Frontal cortex (tissue), 4 donors: ENCODE data around the gene REST. TPM values are rescaled to one million over a fixed set of nuclear protein-coding genes. Genes with fewer than 3 reads are reported as not detected.

ENCODE experiments used
- DNase-seq, 2 donors: peaks; one replicate each; pipeline ENCODE4 v3.0.0; 2012; ENCODE audit warnings: low spot score in 2 of 2
- FAIRE-seq: peaks from 2 replicates; lab custom pipeline; 2012; peaks lifted over from hg19 to GRCh38; lab: Jason Lieb, UNC
- small RNA-seq: library from RNA; depleted of rRNA; stranded (forward); fragments of <200 nt; gene quantifications from one replicate; pipeline ENCODE3, GENCODE V24; 2014
- total RNA-seq: library from RNA; depleted of rRNA; stranded (reverse); fragments of >200 nt; gene quantifications from one replicate; pipeline ENCODE4 v1.2.3, GENCODE V29; 2014
- donor health status: control.
- donor health status: control.
- donor health status: control.

The REST gene
- total RNA-seq, 1 donor from 2014 or later: 6.9 TPM

DNA sequence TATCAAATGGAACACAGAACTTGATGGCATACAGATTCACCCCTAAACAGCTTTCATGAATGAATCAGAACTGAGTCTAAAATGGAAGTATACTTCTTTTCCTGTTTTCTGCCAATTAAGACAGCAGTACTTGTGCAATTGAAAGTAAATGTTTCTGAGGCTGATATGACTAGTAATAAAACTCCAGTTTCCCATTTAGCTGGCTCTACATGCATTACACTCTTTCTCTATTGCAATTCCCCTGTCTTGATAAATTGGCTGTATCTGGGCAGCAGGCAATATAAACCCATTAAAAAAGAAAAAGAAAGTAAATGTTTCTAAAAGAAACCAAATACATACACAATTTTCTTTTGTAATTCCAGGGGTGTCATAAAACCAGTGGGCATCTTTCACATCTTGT lies 65.1 kb downstream of the REST start:
- DNase-seq (no peak), FAIRE-seq (no peak)

DNA sequence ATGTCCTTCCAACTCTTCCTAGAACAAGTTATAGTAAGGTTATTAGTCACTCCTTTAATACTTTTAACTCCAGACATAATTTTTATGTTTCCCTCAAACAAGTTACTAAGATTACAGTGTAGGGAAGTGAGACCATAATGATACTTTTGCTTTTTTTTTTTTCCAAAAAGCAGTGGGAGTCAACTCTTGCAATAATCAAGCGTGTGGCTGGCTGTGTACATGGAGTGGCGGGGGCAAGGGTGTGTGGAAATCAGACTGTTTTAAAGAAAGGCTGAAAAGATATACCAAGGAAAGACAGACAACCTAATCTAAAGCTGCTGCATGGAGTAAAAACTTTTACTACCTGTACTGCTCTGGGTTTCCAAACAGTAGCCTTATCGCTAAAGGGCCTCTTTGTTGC lies 65.6 kb downstream of the REST start:
- DNase-seq (no peak), FAIRE-seq (no peak)

DNA sequence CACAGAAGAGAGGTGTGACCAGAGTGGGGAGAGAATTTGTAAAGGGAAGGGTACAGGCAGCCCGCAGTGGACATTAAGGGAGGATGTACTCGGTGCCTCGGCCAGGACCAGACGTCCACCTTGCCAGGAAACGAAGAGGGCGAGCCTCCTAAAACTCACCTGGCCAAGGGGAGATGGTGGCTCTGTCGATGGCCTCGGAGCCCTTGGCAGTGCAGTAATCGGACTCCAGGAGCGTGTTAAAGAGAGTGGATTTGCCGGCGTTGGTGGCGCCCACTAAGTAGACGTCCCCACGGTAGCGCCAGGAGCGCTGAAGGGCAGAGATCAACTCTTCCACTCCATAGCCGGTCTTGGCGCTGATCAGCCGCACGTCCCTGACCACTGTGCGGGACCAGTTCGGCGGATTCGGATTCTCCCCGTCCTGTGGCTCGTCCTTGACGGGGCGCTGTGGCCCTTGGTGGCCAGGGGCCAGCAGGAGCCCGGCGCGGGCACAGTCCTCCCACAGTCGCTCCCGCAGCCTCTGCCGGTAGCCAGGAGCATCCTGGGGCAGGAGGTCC lies 68.7 kb downstream of the REST start:
- no peak for DNase-seq
- no peak for FAIRE-seq

DNA sequence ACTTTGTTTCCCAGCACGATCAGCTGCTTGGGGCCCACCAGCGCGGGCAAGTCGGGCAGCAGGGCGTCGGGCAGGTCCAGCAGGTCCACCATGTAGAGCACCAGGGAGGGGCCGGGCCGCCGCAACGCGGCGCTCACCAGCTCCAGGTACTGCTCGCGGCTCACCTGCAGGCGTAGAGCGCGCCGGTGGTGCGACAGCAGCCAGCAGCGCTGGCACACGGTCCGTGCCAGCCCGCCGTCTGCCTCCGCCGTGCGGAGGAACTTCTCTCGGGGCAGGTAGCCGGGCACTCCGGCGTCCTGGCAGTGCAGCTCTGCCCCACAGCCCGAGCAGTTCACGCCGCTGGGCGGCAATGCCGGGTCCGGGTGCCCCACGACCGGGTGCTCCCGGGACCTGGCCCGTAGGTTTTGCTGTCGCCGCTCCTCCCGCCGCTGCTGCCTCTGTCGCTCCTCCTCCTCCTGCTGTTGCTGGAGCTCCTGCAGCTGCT lies 69.2 kb downstream of the REST start:
- FAIRE-seq (no peak), DNase-seq (peak; percentile 52 to 63)

DNA sequence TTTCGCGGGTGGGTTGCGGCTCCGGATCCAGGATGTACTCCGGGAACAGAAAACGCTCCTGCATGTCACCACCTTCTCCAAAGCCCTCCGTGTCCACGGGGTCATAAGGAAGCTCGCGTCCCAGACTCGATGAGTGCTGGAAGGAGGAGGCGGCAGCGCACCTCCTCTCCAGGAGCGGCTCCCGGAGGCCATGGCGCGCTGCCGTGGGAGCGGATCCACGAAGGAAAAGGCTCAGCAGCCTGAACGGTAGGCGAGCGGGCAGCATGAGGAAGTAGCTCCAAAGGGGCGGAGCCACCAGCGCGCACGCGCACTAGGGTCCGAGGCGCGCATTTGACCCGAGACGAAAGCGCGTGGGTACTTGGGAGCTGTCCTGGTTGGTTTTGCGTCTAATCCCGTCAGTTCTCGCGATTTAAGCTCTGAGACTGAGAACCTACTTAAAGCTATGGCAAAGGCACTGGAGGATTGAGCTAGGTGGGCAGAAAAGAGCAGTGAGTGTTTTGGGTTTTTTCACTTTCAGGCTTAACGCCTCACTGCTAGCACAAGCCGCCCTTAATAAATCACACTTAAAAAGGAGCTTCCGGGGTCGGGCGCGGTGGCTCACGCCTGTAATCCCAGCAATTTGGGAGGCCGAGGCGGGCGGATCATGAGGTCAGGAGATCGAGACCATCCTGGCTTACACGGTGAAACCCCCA lies 69.8 kb downstream of the REST start, which contains the start of gene NOA1:
Gene NOA1 (minus strand): TSS at position 286 of the 692 bp plus-strand sequence. CDS start 21 bp downstream, at position 265.
- no peak for FAIRE-seq
- peak; percentile 90 to 95 for DNase-seq

DNA sequence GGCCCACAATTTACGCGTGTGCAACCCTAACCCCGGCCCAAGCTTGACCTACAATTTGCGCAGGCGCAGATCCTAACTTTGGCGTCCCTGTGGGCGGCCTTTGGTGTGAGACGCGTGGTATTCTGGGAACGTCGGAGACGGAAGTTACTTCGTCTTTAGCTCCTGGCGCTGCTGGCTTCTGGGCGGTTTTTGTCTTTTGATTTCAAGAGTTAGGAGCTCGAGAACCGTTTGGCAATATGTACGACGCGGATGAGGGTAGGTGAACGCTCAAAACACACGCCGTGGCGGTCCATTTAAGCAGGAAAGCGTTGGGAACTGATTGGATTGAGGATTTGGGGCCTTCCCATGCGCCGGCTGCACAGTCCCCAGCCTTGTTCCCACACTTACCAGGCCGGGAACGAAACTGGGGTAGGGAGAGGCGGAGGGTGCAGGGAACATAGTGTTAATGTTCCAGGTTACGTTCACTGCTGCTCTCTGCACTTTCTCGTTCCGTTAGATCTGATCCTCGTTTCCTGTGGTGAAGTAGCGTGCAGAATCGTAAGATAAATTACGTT lies 71.1 kb downstream of the REST start, which contains the start of gene POLR2B:
Gene POLR2B (plus strand): TSS at position 147 of the 554 bp plus-strand sequence. CDS start 90 bp downstream, at position 237.
- FAIRE-seq: no peak
- DNase-seq: peak; percentile 74 to 79

DNA sequence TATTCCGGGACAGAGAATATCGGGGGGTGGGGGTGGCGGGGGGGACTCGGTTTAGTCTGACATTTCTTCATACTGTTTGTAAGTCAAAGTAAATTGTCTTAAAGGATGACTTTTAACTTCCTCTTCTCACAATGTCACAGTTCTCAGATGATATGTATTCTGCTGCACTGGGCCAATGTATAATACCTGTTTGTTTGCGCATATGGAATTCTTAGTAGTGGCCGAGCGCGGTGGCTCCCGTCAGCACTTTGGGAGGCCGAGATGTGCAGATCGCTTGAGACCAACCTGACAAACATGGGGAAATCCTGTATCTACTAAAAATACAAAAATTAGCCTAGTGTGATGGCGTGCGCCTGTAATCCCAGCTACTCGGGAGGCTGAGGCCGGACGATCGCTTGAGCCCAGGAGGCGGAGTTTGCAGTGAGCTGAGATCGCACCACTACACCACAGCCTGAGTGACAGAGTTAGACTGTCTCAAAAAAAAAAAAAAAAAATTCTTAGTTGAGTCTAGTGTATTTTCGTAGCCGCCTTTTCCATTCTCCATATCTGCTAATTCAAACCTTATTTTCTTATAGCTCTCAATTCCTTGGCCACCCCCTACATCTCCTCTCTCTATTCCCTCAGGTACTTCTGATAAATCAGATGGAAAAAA lies 71.8 kb downstream of the REST start:
- FAIRE-seq: no peak

DNA sequence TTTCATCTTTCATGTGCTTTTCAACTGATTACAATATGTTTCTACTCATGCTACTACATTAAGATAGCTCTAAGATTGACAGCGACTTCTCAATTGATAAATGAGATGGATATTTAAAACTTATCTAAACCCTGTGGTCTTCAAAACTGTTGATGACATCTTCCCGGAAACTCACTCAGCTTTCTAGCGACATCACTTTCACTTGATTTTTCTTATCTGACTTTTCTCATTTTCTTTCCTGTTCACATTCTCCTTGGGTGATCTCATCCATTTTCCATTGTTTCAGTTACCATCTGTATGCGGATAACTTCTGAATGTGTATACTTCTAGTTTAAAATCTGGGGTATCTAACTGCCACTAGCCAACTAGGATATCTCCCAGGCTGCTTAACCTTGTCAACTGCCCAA lies 74.1 kb downstream of the REST start:
- DNase-seq (no peak), FAIRE-seq (no peak)

More for the DNA sequence above, 71.8 kb downstream of the REST start:
- no peak for DNase-seq

DNA sequence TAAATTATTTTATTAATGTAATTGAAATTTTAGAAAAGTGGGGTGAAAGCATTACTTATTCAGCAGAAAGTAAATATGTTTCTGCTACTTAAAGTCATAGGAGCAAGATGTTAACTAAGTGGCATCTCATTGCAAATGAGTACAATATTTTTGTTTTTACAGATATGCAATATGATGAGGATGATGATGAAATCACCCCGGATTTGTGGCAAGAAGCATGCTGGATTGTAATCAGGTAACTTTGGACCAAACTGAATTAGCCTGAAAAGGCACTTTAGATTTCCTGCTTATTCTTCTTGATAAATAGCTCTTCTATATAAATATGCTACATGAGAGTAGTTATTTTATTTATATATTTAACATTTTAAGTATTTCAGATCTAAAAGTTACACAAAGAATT lies 78.5 kb downstream of the REST start:
- DNase-seq: no peak
- FAIRE-seq: no peak

DNA sequence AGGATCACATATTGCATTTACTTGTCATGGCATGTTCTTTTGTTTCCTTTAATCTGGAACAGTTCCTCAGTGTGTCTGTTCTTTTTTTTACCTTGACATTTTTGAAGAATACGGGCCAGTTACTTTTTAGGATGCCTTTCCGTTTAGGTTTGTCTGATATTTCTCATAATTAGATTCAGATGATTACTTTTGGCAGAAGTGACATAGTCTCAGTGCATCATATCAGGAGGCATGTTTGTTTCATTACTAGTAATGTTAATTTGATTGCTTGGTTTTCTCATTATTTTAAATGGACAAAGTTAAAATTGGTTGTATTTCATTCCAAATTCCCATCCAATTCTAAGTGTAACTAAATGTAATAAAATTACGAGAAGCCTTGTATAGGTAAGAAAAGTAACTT lies 79.3 kb downstream of the REST start:
- FAIRE-seq (no peak), DNase-seq (no peak)

DNA sequence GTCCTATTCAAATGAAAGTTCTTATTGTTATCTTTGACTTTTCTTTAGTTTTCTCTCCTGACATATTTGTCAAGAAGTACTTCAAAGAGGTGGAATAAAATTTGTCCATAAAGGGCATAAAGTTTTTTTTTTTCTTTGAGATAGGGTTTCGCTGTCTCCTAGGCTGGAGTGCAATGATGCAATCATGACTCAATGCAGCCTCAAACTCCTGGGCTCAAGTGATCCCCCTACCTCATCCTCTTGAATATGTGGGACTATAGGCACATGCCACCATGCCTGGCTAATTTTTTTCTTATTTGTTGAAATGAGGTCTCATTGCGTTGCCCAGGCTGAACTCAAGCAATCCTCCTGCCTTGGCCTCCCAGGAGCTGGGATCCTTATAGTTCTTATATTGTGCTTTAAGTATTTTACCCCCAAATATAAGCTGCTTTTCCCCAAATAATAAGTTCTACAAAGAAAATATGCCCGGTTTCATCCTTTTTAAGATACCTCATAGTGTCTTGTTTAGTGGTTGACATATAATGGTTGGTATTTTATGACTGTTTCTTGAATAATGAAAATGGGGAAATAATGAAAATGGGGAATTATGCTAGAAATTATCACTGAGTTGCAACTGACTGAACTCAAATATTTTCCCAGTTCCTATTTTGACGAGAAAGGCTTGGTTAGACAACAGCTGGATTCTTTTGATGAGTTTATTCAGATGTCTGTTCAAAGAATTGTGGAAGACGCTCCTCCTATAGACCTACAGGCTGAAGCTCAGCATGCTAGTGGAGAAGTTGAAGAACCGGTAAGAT lies 82.6 kb downstream of the REST start:
- FAIRE-seq (no peak), DNase-seq (no peak)

DNA sequence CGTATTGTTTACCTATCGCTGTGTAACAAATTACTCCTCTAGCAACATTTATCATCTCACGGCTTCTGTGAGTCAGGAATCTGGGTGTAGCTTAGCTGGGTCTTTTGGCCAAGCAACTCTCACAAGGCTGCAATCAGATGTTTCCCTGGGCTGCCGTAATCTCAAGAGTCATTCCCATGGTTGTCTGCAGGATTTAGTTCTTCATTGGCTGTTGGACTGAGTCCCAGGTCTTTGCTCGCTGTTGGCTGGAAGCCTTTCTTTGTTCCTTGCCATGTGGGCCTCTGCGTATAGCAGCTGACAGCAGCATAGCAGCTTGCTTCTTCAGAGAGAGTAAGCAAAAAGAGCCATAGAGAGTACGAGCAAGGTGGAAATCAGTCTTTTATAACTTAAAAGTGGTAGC lies 87.8 kb downstream of the REST start:
- DNase-seq (peak in 1 of 2 donors; percentile 37), FAIRE-seq (peak; percentile 17)

DNA sequence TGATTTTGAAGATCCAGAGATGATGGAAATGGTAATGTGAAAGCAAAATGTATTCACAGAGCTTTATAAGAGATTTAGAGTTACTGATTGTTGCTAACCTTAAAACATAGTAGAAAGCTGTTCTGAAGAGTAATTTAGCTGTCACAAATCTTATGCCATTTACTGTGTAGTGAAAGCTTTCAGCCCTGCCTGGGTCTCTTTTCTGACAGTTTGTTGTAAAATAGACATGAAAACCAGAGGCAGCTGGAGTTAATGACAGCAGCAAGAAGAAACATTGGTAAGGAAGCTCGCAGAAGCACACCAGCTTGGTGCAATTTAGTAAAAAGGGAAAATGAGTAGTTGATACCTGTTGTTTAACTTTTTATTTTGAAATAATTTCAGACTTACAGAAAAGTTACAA lies 92.1 kb downstream of the REST start:
- FAIRE-seq (no peak), DNase-seq (no peak)

DNA sequence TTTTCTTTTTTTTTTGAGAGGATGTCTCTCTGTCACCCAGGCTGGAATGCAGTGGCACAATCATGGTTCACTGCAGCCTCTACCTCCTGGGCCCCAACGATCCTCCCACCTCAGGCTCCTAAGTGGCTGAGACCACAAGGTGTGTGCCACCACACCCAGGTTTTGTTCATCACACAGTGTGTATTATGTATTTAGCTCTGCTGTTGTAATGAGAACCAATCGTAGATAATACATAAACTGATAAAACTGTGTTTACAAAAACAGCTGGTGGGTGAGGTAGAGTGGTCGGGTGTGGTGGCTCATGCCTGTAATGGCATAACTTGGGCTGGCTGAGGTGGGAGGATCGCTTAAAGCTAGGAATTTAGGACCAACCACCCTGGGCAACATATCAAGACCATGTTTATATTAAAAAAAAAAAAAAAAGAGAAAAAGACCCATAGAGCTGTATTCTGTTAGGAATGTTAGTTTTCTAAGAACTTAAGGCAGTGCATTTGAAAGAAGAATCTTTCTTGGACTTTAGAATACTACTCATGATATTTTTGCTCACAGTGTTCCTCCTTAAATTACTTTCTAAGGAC lies 105.9 kb downstream of the REST start:
- FAIRE-seq (no peak), DNase-seq (no peak)

Small RNAs within 50 kb of the gene (small RNA-seq; reads per million reads assigned to genes)
- gene RNU6-998P: not detected

Other genes starting within 250 kb of the REST start
- 78.7 TPM for gene HOPX, start 226.6 kb upstream of the REST start, total RNA-seq
- not detected for gene SPINK2, start 86.2 kb upstream of the REST start, total RNA-seq
- 19.6 TPM for gene NOA1, start 69.7 kb downstream of the REST start, total RNA-seq
- 247 TPM for gene POLR2B, start 71.0 kb downstream of the REST start, total RNA-seq
- 26.1 TPM for gene IGFBP7, start 202.5 kb downstream of the REST start, total RNA-seq